Keratinocyte (primary cell): ENCODE measurements around the gene TRAM2. TPM values are rescaled to one million over a fixed set of nuclear protein-coding genes. Genes with fewer than 3 reads are reported as not detected.

Experiments used
- DNase-seq: peaks from one replicate; pipeline ENCODE4 v3.0.0-alpha.2; 2011; ENCODE audit warnings: low read depth, missing footprints, low spot score
- FAIRE-seq: peaks from 2 replicates; lab custom pipeline; 2011; peaks lifted over from hg19 to GRCh38; lab: Jason Lieb, UNC
- H2AFZ ChIP-seq: 2 replicates; pipeline ENCODE4 v1.6.0; 2012; ENCODE audit warnings: low read length, control low read depth, inconsistent platforms; ENCODE audit not compliant: control insufficient read depth
- H3K27ac ChIP-seq: 2 replicates; pipeline ENCODE4 v1.5.1; 2011; ENCODE audit warnings: low read length; ENCODE audit not compliant: control insufficient read depth, insufficient read depth
- H3K27me3 ChIP-seq: 3 replicates; pipeline ENCODE4 v1.6.0; 2011; ENCODE audit warnings: low read length; ENCODE audit not compliant: control insufficient read depth, insufficient read depth; ENCODE audit errors: extremely low read depth
- H3K36me3 ChIP-seq, 2 experiments: 2 replicates in 1 of 2; 3 replicates in 1 of 2; pipeline ENCODE4 v1.5.1; 2011; ENCODE audit warnings: low read length in 2 of 2, mild to moderate bottlenecking in 1 of 2; ENCODE audit not compliant: control insufficient read depth in 2 of 2, insufficient read depth in 2 of 2; ENCODE audit errors: extremely low read depth in 1 of 2
- H3K4me1 ChIP-seq: 3 replicates; pipeline ENCODE4 v1.5.1; 2011; ENCODE audit warnings: low read length; ENCODE audit not compliant: control insufficient read depth, insufficient read depth; ENCODE audit errors: extremely low read depth
- H3K4me2 ChIP-seq: 3 replicates; pipeline ENCODE4 v1.6.0; 2011; ENCODE audit warnings: low read depth, low read length; ENCODE audit not compliant: control insufficient read depth, insufficient read depth; ENCODE audit errors: extremely low read depth
- H3K4me3 ChIP-seq, 3 experiments: fragments of 200-600 bp in 1 of 3; sonication (generic) in 1 of 3; 2 replicates in 2 of 3; 3 replicates in 1 of 3; pipeline ENCODE4 v1.5.1; 2011 to 2016; ENCODE audit warnings: low read length in 3 of 3, mild to moderate bottlenecking in 3 of 3, control low read depth in 2 of 3, inconsistent platforms in 1 of 3, low read depth in 1 of 3, mixed read lengths in 1 of 3, mixed run types in 1 of 3, moderate library complexity in 1 of 3; ENCODE audit not compliant: control insufficient read depth in 2 of 3, insufficient read depth in 2 of 3; ENCODE audit errors: extremely low read depth in 1 of 3
- H3K79me2 ChIP-seq: 2 replicates; pipeline ENCODE4 v1.6.0; 2012; ENCODE audit warnings: low read length; ENCODE audit not compliant: control insufficient read depth, insufficient read depth
- H3K9ac ChIP-seq: 3 replicates; pipeline ENCODE4 v1.6.0; 2011; ENCODE audit warnings: low read length; ENCODE audit not compliant: control insufficient read depth, insufficient read depth; ENCODE audit errors: extremely low read depth
- H3K9me1 ChIP-seq: 3 replicates; pipeline ENCODE4 v1.6.0; 2011; ENCODE audit warnings: low read length; ENCODE audit not compliant: control insufficient read depth, insufficient read depth; ENCODE audit errors: extremely low read depth
- H3K9me3 ChIP-seq: 2 replicates; pipeline ENCODE4 v1.5.1; 2012; ENCODE audit warnings: low read depth, low read length; ENCODE audit not compliant: control insufficient read depth
- H4K20me1 ChIP-seq: 3 replicates; pipeline ENCODE4 v1.6.0; 2011; ENCODE audit warnings: low read length; ENCODE audit not compliant: control insufficient read depth, insufficient read depth; ENCODE audit errors: extremely low read depth
- EZH2 ChIP-seq: IDR thresholded peaks from one replicate; pipeline ENCODE4 v1.6.1; 2012; ENCODE audit warnings: inconsistent platforms, mild to moderate bottlenecking, low read length, moderate library complexity
- dilution Hi-C: fragments of 300-500 bp; cut with MboI; formaldehyde crosslinking; loops from one replicate; pipeline ENCODE4 v1.7.0; 2020; ENCODE audit warnings: low sequenced_read_pairs; ENCODE audit not compliant: extremely low pct_ligation_motif_present
- polyA plus RNA-seq, 5 experiments: library from polyadenylated mRNA; depleted of rRNA in 3 of 5; stranded (reverse) in 3 of 5; stranded (forward) in 1 of 5; unstranded in 1 of 5; fragments of >200 nt; gene quantifications; 1 replicate in 1 of 5; 2 replicates in 3 of 5; 3 replicates in 1 of 5; pipeline versions ENCODE4 v1.2.1 to v1.2.3, GENCODE V29; 2011 to 2012; ENCODE audit warnings: missing spikeins in 2 of 5, low read depth in 1 of 5, low replicate concordance in 1 of 5
- TF ChIP-seq, protein P1 (sequence below), 3 experiments: IDR thresholded peaks in 1 of 3; conservative IDR thresholded peaks in 1 of 3; optimal IDR thresholded peaks in 1 of 3; 2 replicates in 2 of 3; 3 replicates in 1 of 3; pipeline versions ENCODE3 to v1.5.1; 2011; ENCODE audit warnings: low read length in 3 of 3, mild to moderate bottlenecking in 3 of 3, moderate library complexity in 2 of 3, control low read depth in 1 of 3, inconsistent platforms in 1 of 3; ENCODE audit not compliant: insufficient read depth in 2 of 3; ENCODE audit errors: extremely low read depth in 1 of 3

Gene TRAM2
- polyA plus RNA-seq, 1 donor (not counting 4 experiments of a cell fraction or from before 2014, with no cell fraction given): 9.2 TPM

DNA sequence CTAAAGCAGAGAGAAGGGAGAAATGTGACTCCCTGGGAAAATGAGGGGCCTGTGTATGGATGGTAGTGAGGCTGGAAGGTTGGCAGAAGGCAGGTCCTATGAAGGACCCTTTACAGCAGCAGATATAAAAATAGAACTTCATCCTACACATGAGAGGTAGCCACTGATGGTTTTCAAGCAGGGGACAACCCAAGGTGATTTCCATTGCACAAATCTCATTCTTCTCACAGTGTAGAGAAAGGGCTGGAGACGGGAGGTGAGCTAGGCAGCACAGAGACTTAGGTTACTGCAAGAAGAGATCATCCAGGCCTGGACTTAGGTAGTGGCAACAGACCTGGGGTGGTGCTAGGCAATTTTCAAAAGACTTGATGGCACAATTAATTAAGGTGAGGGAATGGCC, 30.7 kb downstream of the TRAM2 start:
- H3K27ac ChIP-seq: no peak overlapping the region
- TF ChIP-seq, protein P1, sequence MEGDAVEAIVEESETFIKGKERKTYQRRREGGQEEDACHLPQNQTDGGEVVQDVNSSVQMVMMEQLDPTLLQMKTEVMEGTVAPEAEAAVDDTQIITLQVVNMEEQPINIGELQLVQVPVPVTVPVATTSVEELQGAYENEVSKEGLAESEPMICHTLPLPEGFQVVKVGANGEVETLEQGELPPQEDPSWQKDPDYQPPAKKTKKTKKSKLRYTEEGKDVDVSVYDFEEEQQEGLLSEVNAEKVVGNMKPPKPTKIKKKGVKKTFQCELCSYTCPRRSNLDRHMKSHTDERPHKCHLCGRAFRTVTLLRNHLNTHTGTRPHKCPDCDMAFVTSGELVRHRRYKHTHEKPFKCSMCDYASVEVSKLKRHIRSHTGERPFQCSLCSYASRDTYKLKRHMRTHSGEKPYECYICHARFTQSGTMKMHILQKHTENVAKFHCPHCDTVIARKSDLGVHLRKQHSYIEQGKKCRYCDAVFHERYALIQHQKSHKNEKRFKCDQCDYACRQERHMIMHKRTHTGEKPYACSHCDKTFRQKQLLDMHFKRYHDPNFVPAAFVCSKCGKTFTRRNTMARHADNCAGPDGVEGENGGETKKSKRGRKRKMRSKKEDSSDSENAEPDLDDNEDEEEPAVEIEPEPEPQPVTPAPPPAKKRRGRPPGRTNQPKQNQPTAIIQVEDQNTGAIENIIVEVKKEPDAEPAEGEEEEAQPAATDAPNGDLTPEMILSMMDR (optimal IDR thresholded peaks at IDR 0.05 in 1 of 3, IDR thresholded peaks at IDR 0.05 in 1 of 3, conservative IDR thresholded peaks at IDR 0.05 in 1 of 3; ENCODE audit: extremely low read depth in 1 of 3, insufficient read depth in 2 of 3, low read length in 3 of 3): no peak
- TF ChIP-seq EZH2: no peak
- H3K9me1 ChIP-seq: no peaks in the 10 kb centered on the region
- peaks cover 21% of the 10 kb centered on the region for H3K79me2 ChIP-seq
- peaks cover 39% of the 10 kb centered on the region for H3K4me1 ChIP-seq
- no peak overlapping the region for H2AFZ ChIP-seq
- no peak for DNase-seq
- no peaks in the 10 kb centered on the region for H3K27me3 ChIP-seq
- no peaks in the 10 kb centered on the region for H3K36me3 ChIP-seq
- H4K20me1 ChIP-seq: no peaks in the 10 kb centered on the region
- H3K4me3 ChIP-seq: no peak overlapping the region
- dilution Hi-C loops: no loop called here
- no peak overlapping the region for H3K9ac ChIP-seq
- H3K9me3 ChIP-seq: no peaks in the 10 kb centered on the region
- no peak for FAIRE-seq
- no peak overlapping the region for H3K4me2 ChIP-seq

GRCh38 chr6:52545406-52546119, 31.3 kb downstream of the TRAM2 start:
- Histone ChIP-seq H3K4me3 (no peak overlapping the region), H3K4me2 (no peak overlapping the region), H3K9me1 (no peaks in the 10 kb centered on the region), H3K27me3 (no peaks in the 10 kb centered on the region), H3K4me1 (peaks cover 33% of the 10 kb centered on the region), H3K36me3 (no peaks in the 10 kb centered on the region), H4K20me1 (no peaks in the 10 kb centered on the region), H3K79me2 (peaks cover 21% of the 10 kb centered on the region), H3K9ac (no peak overlapping the region), H2AFZ (no peak overlapping the region), H3K27ac (no peak overlapping the region), H3K9me3 (no peaks in the 10 kb centered on the region)
- DNase-seq (no peak), FAIRE-seq (no peak)
- dilution Hi-C loops: no loop called here
- TF ChIP-seq, protein P1 (optimal IDR thresholded peaks at IDR 0.05 in 1 of 3, IDR thresholded peaks at IDR 0.05 in 1 of 3, conservative IDR thresholded peaks at IDR 0.05 in 1 of 3; ENCODE audit: extremely low read depth in 1 of 3, insufficient read depth in 2 of 3, low read length in 3 of 3): no peak
- no peak for TF ChIP-seq EZH2
